Vagina (tissue), 2 donors: ENCODE data around the gene ORM2. TPM values are rescaled to one million over a fixed set of nuclear protein-coding genes. Genes with fewer than 3 reads are reported as not detected.

Source experiments
- DNase-seq, 2 donors: peaks; one replicate each; pipeline ENCODE4 v3.0.0-alpha.2; 2017; ENCODE audit errors: extremely low spot score in 2 of 2
- H3K27ac ChIP-seq: fragments of 200-600 bp; sonication (generic); one replicate; pipeline ENCODE4 v1.5.1; 2019
- H3K27me3 ChIP-seq: fragments of 200-600 bp; sonication (generic); one replicate; pipeline ENCODE4 v1.5.1; 2019
- H3K36me3 ChIP-seq, 2 donors: fragments of 200-600 bp; sonication (generic); one replicate each; pipeline ENCODE4 v1.5.1; 2017 to 2019
- H3K4me1 ChIP-seq: fragments of 200-600 bp; sonication (generic); one replicate; pipeline ENCODE4 v1.5.1; 2019
- H3K4me3 ChIP-seq, 2 donors: fragments of 200-600 bp; sonication (generic); 1 replicate in 1 of 2; 2 replicates in 1 of 2; pipeline ENCODE4 v1.5.1; 2016 to 2019
- H3K9me3 ChIP-seq: fragments of 200-600 bp; sonication (generic); one replicate; pipeline ENCODE4 v1.5.1; 2019
- CTCF ChIP-seq, 3 experiments: fragments of 450-650 bp in 2 of 3; fragments of 200-600 bp in 1 of 3; sonication (generic) in 1 of 3; IDR thresholded peaks; one replicate each; pipeline ENCODE4 v1.5.1; 2017 to 2019; ENCODE audit warnings: antibody characterized with exemption in 3 of 3, mild to moderate bottlenecking in 2 of 3, moderate library complexity in 2 of 3
- POLR2A ChIP-seq, 2 donors: fragments of 450-650 bp; IDR thresholded peaks; one replicate each; pipeline ENCODE4 v1.6.1; 2017; ENCODE audit warnings: antibody characterized with exemption in 2 of 2, mild to moderate bottlenecking in 2 of 2, moderate library complexity in 2 of 2
- POLR2AphosphoS5 ChIP-seq, 2 donors: sonication (generic); formaldehyde crosslinking; IDR thresholded peaks; one replicate each; pipeline ENCODE4 v1.9.0; 2017; ENCODE audit warnings: antibody characterized with exemption in 2 of 2, mild to moderate bottlenecking in 2 of 2, low read depth in 1 of 2; ENCODE audit not compliant: insufficient read depth in 1 of 2
- intact Hi-C: fragments of 100-400 bp; cut with DNase I; formaldehyde crosslinking; loops from one replicate; pipeline ENCODE4 v1.15.1; 2023
- total RNA-seq: library from RNA; depleted of rRNA; stranded (reverse); fragments of >200 nt; gene quantifications from one replicate; pipeline ENCODE4 v1.2.3, GENCODE V29; 2016

ORM2 gene
- total RNA-seq, 1 donor from 2014 or later: not detected

GRCh38 chr9:114343471-114344187, 14.0 kb downstream of the ORM2 start:
- Histone ChIP-seq H3K27ac (no peak overlapping the region), H3K4me1 (peaks cover 6% of the 10 kb centered on the region), H3K9me3 (no peaks in the 10 kb centered on the region), H3K36me3 (peaks cover 0 to 90% of the 10 kb centered on the region in 2 donors), H3K27me3 (no peaks in the 10 kb centered on the region), H3K4me3 (no peak overlapping the region)
- no peak for DNase-seq
- intact Hi-C loops: loop anchor here (10.0 kb wide), 1 partner anchor 51 kb away; no protein-coding TSS in a partner anchor
- no peak for TF ChIP-seq CTCF (IDR thresholded peaks at IDR 0.05)
- TF ChIP-seq POLR2A (IDR thresholded peaks at IDR 0.05): no peak
- no peak for TF ChIP-seq POLR2AphosphoS5 (IDR thresholded peaks at IDR 0.05; ENCODE audit: insufficient read depth in 1 of 2, low read depth in 1 of 2)

- H3K27ac ChIP-seq: no peak overlapping the region
- peaks cover 0 to 86% of the 10 kb centered on the region in 2 donors for H3K36me3 ChIP-seq
- no peaks in the 10 kb centered on the region for H3K27me3 ChIP-seq
- peaks cover 10% of the 10 kb centered on the region for H3K4me1 ChIP-seq
- no peak for TF ChIP-seq POLR2A (IDR thresholded peaks at IDR 0.05)
- TF ChIP-seq CTCF (IDR thresholded peaks at IDR 0.05): no peak
- TF ChIP-seq POLR2AphosphoS5 (IDR thresholded peaks at IDR 0.05; ENCODE audit: insufficient read depth in 1 of 2, low read depth in 1 of 2): no peak
- no peak for DNase-seq
- intact Hi-C loops: loop anchor here (10.0 kb wide), 1 partner anchor 51 kb away; no protein-coding TSS in a partner anchor
- no peak overlapping the region for H3K4me3 ChIP-seq
- H3K9me3 ChIP-seq: no peaks in the 10 kb centered on the region
These were observed 14.5 kb downstream of the ORM2 start for GRCh38 chr9:114344188-114344566.

GRCh38 chr9:114344692-114345091, 15.0 kb downstream of the ORM2 start:
- Histone ChIP-seq H3K4me1 (peaks cover 15% of the 10 kb centered on the region), H3K27me3 (no peaks in the 10 kb centered on the region), H3K36me3 (peaks cover 0 to 84% of the 10 kb centered on the region in 2 donors), H3K4me3 (no peak overlapping the region), H3K27ac (no peak overlapping the region), H3K9me3 (no peaks in the 10 kb centered on the region)
- TF ChIP-seq POLR2AphosphoS5 (IDR thresholded peaks at IDR 0.05; ENCODE audit: insufficient read depth in 1 of 2, low read depth in 1 of 2) (no peak), POLR2A (IDR thresholded peaks at IDR 0.05) (no peak), CTCF (IDR thresholded peaks at IDR 0.05) (no peak)
- intact Hi-C loops: loop anchor here (10.0 kb wide), 1 partner anchor 50 kb away; no protein-coding TSS in a partner anchor
- no peak for DNase-seq

GRCh38 chr9:114345493-114346065, 15.9 kb downstream of the ORM2 start:
- DNase-seq: no peak
- peaks cover 24% of the 10 kb centered on the region for H3K4me1 ChIP-seq
- H3K27me3 ChIP-seq: no peaks in the 10 kb centered on the region
- TF ChIP-seq POLR2AphosphoS5 (IDR thresholded peaks at IDR 0.05; ENCODE audit: insufficient read depth in 1 of 2, low read depth in 1 of 2) (no peak), POLR2A (IDR thresholded peaks at IDR 0.05) (no peak), CTCF (IDR thresholded peaks at IDR 0.05) (no peak)
- H3K27ac ChIP-seq: no peak overlapping the region
- H3K9me3 ChIP-seq: no peaks in the 10 kb centered on the region
- H3K4me3 ChIP-seq: no peak overlapping the region
- H3K36me3 ChIP-seq: peaks cover 0 to 85% of the 10 kb centered on the region in 2 donors
- intact Hi-C loops: loop anchor here (10.0 kb wide), 1 partner anchor 49 kb away; no protein-coding TSS in a partner anchor

GRCh38 chr9:114346146-114346545, 16.5 kb downstream of the ORM2 start:
- Histone ChIP-seq H3K36me3 (peaks cover 0 to 82% of the 10 kb centered on the region in 2 donors), H3K4me3 (no peak overlapping the region), H3K27ac (no peak overlapping the region), H3K9me3 (no peaks in the 10 kb centered on the region), H3K27me3 (no peaks in the 10 kb centered on the region), H3K4me1 (peaks cover 24% of the 10 kb centered on the region)
- intact Hi-C loops: loop anchor here (10.0 kb wide), 1 partner anchor 49 kb away; no protein-coding TSS in a partner anchor
- no peak for DNase-seq
- TF ChIP-seq POLR2A (IDR thresholded peaks at IDR 0.05) (no peak), CTCF (IDR thresholded peaks at IDR 0.05) (no peak), POLR2AphosphoS5 (IDR thresholded peaks at IDR 0.05; ENCODE audit: insufficient read depth in 1 of 2, low read depth in 1 of 2) (no peak)
